NCI-H524 treated with DMSO at 0.1 percent for 48 hours (cell line): ENCODE data around the gene WRAP53.
"Not testable (repeated sequence)": the region's sequence is repeated elsewhere in the genome, so short reads cannot be mapped to it uniquely, and the experiment has no call there.

Experiments
- DNase-seq: peaks from one replicate; lab custom pipeline; 2025; lab: John Stamatoyannopoulos, UW

WRAP53 gene

GRCh38 chr17:7687908-7688807 lies at the start of gene WRAP53:
Gene WRAP53 (plus strand): TSS chr17:7688477. CDS start chr17:7688649, 172 bp downstream.
- DNase-seq: peak; percentile 76

GRCh38 chr17:7640783-7641182 lies 47.5 kb upstream of the WRAP53 start:
- no peak for DNase-seq

DNA sequence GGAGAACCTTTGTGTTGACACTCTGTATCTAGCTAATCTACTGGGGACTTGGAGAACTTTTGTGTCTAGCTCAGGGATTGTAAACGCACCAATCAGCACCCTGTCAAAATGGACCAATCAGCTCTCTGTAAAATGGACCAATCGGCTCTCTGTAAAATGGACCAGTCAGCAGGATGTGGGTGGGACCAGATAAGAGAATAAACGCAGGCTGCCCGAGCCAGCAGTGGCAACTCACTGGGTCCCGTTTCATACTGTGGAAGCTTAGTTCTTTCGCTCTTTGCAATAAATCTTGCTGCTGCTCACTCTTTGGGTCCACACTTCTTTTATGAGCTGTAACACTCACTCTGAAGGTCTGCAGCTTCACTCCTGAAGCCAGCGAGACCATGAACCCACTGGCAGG lies 46.6 kb upstream of the WRAP53 start:
- DNase-seq: not testable (repeated sequence)

- no peak for DNase-seq
Observed at GRCh38 chr17:7644775-7645174, 43.5 kb upstream of the WRAP53 start.

DNA sequence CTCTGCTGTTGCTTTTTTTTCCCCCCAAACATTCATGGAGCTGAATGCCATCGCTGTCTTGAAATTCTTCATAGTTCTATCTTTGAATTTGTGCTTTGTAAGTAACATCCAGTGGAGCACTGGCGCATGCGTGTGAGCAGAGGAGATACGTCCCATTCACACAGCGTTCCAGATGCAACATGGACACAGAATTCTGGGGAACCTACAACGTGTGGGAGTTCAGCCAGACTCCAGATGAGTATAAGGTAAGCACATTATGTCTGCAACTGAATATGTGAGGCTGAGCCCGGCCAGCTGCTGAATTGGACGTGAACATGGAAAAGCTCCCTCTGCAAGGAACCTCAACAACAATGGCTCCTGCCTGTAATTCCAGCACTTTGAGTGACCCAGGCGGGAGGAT lies 41.8 kb upstream of the WRAP53 start:
- DNase-seq: no peak

GRCh38 chr17:7647018-7647417 lies 41.3 kb upstream of the WRAP53 start:
- no peak for DNase-seq

DNA sequence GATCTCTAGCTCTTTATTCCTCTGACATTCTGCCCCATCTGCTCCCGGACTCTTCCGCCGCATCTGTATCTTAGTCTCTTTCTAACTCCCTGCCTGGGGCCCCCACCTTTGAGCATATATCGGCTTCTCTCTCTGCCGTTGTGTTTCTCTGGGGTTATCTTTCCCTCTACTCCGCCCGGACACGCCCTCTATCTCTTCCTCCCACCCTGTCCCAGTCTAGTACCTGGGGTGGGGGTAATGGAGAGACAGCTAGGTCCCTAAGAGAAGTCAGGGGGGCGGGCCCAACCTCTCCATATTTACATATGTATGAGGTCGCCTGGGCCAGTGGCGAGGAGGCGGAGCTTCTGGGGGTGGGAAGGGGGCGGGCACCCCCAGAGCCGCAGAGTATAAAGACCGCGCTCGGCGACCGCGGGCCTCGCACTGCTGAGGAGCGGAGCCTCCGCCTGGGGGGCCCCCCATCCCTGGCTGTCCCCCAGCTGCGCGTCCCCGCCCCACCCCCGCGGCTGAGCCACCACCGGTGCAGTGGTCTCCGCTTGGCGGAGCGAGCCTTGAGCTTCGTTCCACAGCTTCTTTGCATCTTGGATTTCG lies 37.7 kb upstream of the WRAP53 start, which contains the start of gene ATP1B2:
Gene ATP1B2 (plus strand): TSS at position 418 of the 588 bp plus-strand sequence. CDS start 593 bp downstream, outside the sequence.
- peak; percentile 18 for DNase-seq

GRCh38 chr17:7651097-7651664 lies 37.1 kb upstream of the WRAP53 start:
- no peak for DNase-seq

GRCh38 chr17:7651665-7652387 lies 36.5 kb upstream of the WRAP53 start:
- no peak for DNase-seq

- no peak for DNase-seq
Observed at GRCh38 chr17:7652388-7653356, 35.6 kb upstream of the WRAP53 start.

- DNase-seq: peak; percentile 9
Observed at GRCh38 chr17:7654832-7655540, 33.3 kb upstream of the WRAP53 start.

DNA sequence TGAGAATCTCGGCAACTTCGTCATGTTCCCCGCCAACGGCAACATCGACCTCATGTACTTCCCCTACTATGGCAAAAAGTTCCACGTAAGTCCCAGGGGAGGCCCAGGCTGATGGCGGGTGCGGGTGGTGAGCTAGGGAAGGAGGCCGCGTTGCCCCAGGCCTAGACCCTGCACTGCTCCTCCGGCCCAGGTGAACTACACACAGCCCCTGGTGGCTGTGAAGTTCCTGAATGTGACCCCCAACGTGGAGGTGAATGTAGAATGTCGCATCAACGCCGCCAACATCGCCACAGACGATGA lies 32.8 kb upstream of the WRAP53 start:
- no peak for DNase-seq

DNA sequence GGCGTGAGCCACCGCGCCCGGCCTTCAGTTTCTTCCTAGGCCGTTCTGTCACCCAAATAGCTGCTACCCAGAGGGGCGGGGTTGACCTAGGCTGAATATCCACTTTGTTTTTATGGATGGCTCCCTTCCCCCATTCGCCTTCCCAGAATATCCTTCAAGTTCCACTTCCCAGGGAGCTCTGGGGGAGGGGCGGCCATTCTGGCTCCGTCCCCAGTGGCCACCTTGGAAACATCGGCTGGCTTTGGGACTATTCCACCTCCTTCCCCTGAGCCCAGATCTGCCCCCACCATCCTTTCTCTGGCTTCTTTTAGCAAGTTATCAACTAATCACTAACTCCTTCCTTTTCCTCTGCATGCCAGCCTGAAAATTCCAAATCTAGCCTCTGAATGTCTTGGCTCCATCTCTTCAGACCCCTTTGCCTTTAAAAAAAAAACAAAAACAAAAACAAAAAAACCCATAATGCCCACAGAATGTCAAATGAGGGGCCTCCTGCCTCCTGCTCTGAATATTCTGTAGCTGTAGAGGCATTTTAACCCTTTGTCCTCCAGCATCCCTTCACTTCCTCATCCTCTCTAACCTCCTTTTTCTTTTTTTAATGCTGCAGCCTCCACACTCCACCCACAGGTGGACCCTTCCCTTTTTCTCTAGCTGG lies 31.2 kb upstream of the WRAP53 start:
- no peak for DNase-seq

DNA sequence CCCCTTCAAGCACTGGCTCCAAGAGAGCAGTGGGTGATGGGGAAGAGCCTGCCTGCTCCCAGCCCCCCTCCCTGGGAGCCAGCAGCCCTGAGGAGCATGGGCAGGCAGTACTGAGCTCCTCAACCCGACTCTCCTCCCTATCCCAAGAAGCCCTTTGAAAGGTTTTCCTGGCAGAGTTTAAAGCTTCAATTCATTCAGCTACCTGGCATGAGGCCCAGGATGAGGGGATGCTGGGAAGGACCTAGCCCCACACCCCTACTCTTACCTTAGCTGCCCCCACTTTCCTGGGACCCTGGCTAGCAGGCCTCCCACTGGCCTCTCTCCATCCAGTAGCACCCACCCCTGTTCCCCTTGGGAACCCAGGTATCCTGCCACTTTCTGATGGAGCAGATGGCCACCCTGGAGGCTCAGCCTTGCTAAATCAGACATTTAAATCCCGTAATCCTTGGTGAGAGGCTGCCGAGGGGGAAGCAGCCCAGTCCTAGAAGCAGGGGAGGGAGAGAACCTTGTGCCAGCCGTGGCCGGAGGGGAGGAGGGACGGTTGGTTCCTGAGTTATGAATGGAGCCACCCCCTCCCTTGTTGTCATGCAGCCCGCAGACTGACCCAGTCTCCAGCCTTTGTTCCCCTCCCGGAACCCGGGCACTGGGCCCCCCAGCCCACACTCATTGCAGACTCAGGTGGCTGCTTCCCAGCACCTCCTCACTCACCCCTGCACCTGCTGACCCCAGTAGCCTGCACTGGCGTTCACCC lies 20.4 kb upstream of the WRAP53 start:
- DNase-seq: peak; percentile 38

GRCh38 chr17:7668482-7668881 lies 19.8 kb upstream of the WRAP53 start:
- no peak for DNase-seq

DNA sequence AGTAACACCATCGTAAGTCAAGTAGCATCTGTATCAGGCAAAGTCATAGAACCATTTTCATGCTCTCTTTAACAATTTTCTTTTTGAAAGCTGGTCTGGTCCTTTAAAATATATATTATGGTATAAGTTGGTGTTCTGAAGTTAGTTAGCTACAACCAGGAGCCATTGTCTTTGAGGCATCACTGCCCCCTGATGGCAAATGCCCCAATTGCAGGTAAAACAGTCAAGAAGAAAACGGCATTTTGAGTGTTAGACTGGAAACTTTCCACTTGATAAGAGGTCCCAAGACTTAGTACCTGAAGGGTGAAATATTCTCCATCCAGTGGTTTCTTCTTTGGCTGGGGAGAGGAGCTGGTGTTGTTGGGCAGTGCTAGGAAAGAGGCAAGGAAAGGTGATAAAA lies 15.0 kb upstream of the WRAP53 start:
- no peak for DNase-seq

GRCh38 chr17:7674934-7675333 lies 13.3 kb upstream of the WRAP53 start:
- no peak for DNase-seq

- no peak for DNase-seq
Observed at GRCh38 chr17:7676533-7676932, 11.7 kb upstream of the WRAP53 start.

DNA sequence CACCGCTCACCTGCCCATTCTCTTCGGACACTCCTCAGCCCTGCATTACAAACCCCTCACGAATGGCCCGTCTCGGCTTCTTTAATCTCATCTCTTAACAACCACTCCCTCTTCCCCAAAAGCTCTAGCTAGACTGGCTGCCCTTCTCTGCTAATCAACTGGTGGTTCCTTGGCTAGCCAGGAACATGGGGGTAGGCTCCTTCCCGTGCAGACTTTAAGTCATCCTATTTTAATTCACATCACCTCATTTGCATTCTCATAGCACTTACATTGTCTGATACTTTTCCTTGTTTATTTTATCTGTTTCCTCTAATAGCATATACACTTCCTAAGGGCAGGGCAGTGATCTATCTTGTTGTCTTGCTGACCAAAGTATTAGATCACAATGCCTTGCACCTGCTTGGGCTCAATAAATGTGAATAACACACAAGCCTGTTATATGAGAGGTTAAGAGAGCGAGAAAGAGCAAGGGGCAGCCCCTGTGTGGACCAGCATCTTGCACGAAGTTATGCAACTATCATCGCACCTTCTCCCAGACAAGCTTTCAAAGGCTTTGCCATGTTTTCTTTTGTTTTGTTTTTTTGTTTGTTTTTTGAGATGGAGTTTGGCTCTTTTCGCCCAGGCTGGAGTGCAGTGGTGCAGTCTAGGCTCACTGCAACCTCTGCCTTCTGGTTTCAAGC lies 10.7 kb upstream of the WRAP53 start:
- no peak for DNase-seq
